Lower leg skin (tissue), 4 donors: Measurements from ENCODE around the gene RBM4B. TPM values are rescaled to one million over a fixed set of nuclear protein-coding genes. Genes with fewer than 3 reads are reported as not detected.
"Not testable (repeated sequence)": the region's sequence is repeated elsewhere in the genome, so short reads cannot be mapped to it uniquely, and the experiment has no call there.

Experiments
- DNase-seq, 2 donors: peaks; one replicate each; pipeline ENCODE4 v3.0.0-alpha.2; 2019; ENCODE audit warnings: low spot score in 2 of 2
- H3K4me3 ChIP-seq: fragments of 200-600 bp; sonication (generic); 2 replicates; pipeline ENCODE4 v1.5.1; 2017; ENCODE audit warnings: mild to moderate bottlenecking, low read depth; ENCODE audit not compliant: poor library complexity, severe bottlenecking
- CTCF ChIP-seq, 3 donors: fragments of 450-650 bp; IDR thresholded peaks; one replicate each; pipeline ENCODE4 v1.5.1; 2016; ENCODE audit warnings: antibody characterized with exemption in 3 of 3, mild to moderate bottlenecking in 3 of 3, moderate library complexity in 2 of 3
- POLR2A ChIP-seq, 2 donors: fragments of 450-650 bp; IDR thresholded peaks; one replicate each; pipeline ENCODE4 v1.6.1; 2016 to 2017; ENCODE audit warnings: antibody characterized with exemption in 2 of 2, mild to moderate bottlenecking in 1 of 2, moderate library complexity in 1 of 2
- WGBS, 2 donors: methylation state at CpG; one replicate each; pipeline ENCODE4 v1.1.5; 2018; 5-methylcytosine and 5-hydroxymethylcytosine counted together
- intact Hi-C: fragments of 100-400 bp; cut with DNase I; formaldehyde crosslinking; loops from one replicate; pipeline ENCODE4 v1.15.0; 2023; ENCODE audit warnings: low total_unique reads
- total RNA-seq, 4 donors: library from RNA; depleted of rRNA; stranded (reverse); fragments of >200 nt; gene quantifications; one replicate each; pipeline ENCODE4 v1.1.0, GENCODE V29; 2016

RBM4B gene
- 10 to 100 TPM in 2 of 4 donors, 1 to 10 TPM in 2; 8.6 to 18.0 (median 12.2) TPM for total RNA-seq

GRCh38 chr11:66677599-66678375 is at the start of gene RBM4B:
Gene RBM4B, minus strand, starts transcription at chr11:66677887. Its CDS starts 808 bp downstream, at chr11:66677079.
- DNase-seq, result peak; percentile 93 to 99
- intact Hi-C loops, result loop anchor here (2.0 to 10.0 kb wide), 2 partner anchors 83 to 267 kb away; partner anchors contain the start of genes CCDC87 and CCS
- no peak for TF ChIP-seq CTCF (IDR thresholded peaks at IDR 0.05)
- no peak for TF ChIP-seq POLR2A (IDR thresholded peaks at IDR 0.05)
- H3K4me3 ChIP-seq, result peak within 1 kb of the TSS; percentile 67
- WGBS, 2 donors, result 0 to 1% methylated on average over 25 to 61 of the region's 61 CpGs

- no peak for DNase-seq
- intact Hi-C loops, result no loop called here
- no peak overlapping the region for H3K4me3 ChIP-seq
- WGBS, 2 donors, result 77% methylated on average over 10 of the region's 10 CpGs
- TF ChIP-seq CTCF (IDR thresholded peaks at IDR 0.05), result no peak
- TF ChIP-seq POLR2A (IDR thresholded peaks at IDR 0.05), result no peak
Measured at GRCh38 chr11:66725647-66726046, 48.0 kb upstream of the RBM4B start.

- 96 to 100% methylated on average over 1 of the region's 1 CpG for WGBS, 2 donors
- no peak for DNase-seq
- TF ChIP-seq CTCF (IDR thresholded peaks at IDR 0.05) (no peak), POLR2A (IDR thresholded peaks at IDR 0.05) (no peak)
- intact Hi-C loops, result no loop called here
- no peak overlapping the region for H3K4me3 ChIP-seq
Measured at GRCh38 chr11:66725114-66725513, 47.4 kb upstream of the RBM4B start.

- H3K4me3 ChIP-seq, intact Hi-C loops, DNase-seq: not testable (repeated sequence)
- 90 to 92% methylated on average over 5 of the region's 5 CpGs for WGBS, 2 donors
Measured at GRCh38 chr11:66724167-66724566, 46.5 kb upstream of the RBM4B start.

- no peak overlapping the region for H3K4me3 ChIP-seq
- intact Hi-C loops, result no loop called here
- no peak for DNase-seq
- 81 to 87% methylated on average over 5 of the region's 5 CpGs for WGBS, 2 donors
- TF ChIP-seq POLR2A (IDR thresholded peaks at IDR 0.05) (no peak), CTCF (IDR thresholded peaks at IDR 0.05) (no peak)
Measured at GRCh38 chr11:66723693-66724092, 46.0 kb upstream of the RBM4B start.

GRCh38 chr11:66722745-66723651 is 45.3 kb upstream of the RBM4B start:
- intact Hi-C loops, result no loop called here
- no peak overlapping the region for H3K4me3 ChIP-seq
- WGBS, 2 donors, result 91 to 92% methylated on average over 16 of the region's 16 CpGs
- TF ChIP-seq POLR2A (IDR thresholded peaks at IDR 0.05), result no peak
- no peak for TF ChIP-seq CTCF (IDR thresholded peaks at IDR 0.05)
- DNase-seq, result no peak
